ENCODE measurements around the gene RALGAPA2. TPM values are rescaled to one million over a fixed set of nuclear protein-coding genes. Genes with fewer than 3 reads are reported as not detected.

Gene RALGAPA2
- polyA plus RNA-seq, 1 of the 3 experiments (the other 2 are of a cell fraction): 1.0 TPM

GRCh38 chr20:20606050-20606449, 106.4 kb downstream of the RALGAPA2 start:
- no peak for DNase-seq
- Histone ChIP-seq H2AFZ (ENCODE audit: low read depth) (no peak overlapping the region), H3K79me2 (ENCODE audit: insufficient read depth) (no peaks in the 10 kb centered on the region), H3K9me2 (no peaks in the 10 kb centered on the region), H3K27ac (ENCODE audit: low read depth in 2 of 2, low read length in 1 of 2) (no peak overlapping the region), H3F3A (replicated peaks; ENCODE audit: insufficient read depth) (no peaks in the 10 kb centered on the region), H3K9me3 (no peaks in the 10 kb centered on the region), H3K36me3 (replicated peaks in 1 of 2; ENCODE audit: control insufficient read depth in 1 of 2, insufficient read depth in 2 of 2, low read length in 1 of 2) (peaks cover 0 to 3% of the 10 kb centered on the region in 2 experiments), H4K20me1 (ENCODE audit: insufficient read depth) (no peaks in the 10 kb centered on the region), H3K4me3 (ENCODE audit: low read depth in 2 of 2, low read length in 1 of 2) (no peak overlapping the region), H3K4me2 (no peak overlapping the region), H3K4me1 (ENCODE audit: control insufficient read depth in 1 of 2, insufficient read depth in 2 of 2, low read depth in 1 of 2, low read length in 1 of 2) (no peaks in the 10 kb centered on the region; a peak in 1 of 4 replicates), H3K9ac (no peak overlapping the region), H3K27me3 (ENCODE audit: insufficient read depth) (no peaks in the 10 kb centered on the region)
- ChIA-PET CTCF (interaction anchor here (3.7 kb wide), 1 partner anchor 12 kb away, joined by 30 read pairs; no protein-coding TSS in a partner anchor), POLR2A (no interaction called here)
- WGBS (ENCODE audit: low lambda C conversion rate): 84% methylated on average over 3 of the region's 3 CpGs
- TF ChIP-seq EZH2phosphoT487 (IDR thresholded peaks at IDR 0.05; ENCODE audit: borderline replicate concordance, low read depth) (no peak), SIN3A (IDR thresholded peaks at IDR 0.05; ENCODE audit: borderline replicate concordance, low read depth, low read length) (no peak), CTCF (IDR thresholded peaks at IDR 0.05) (no peak), CHD2 (IDR thresholded peaks at IDR 0.05; ENCODE audit: low read length, partially characterized antibody) (no peak), TAF1 (IDR thresholded peaks at IDR 0.05; ENCODE audit: borderline replicate concordance, low read depth, low read length) (no peak), JUND (IDR thresholded peaks at IDR 0.05) (no peak), ZBTB33 (IDR thresholded peaks at IDR 0.05; ENCODE audit: borderline replicate concordance, low read depth) (no peak), POLR2AphosphoS5 (IDR thresholded peaks at IDR 0.05; ENCODE audit: low read depth, low read length) (no peak), RCOR1 (IDR thresholded peaks at IDR 0.05; ENCODE audit: low read length) (no peak), MEF2A (IDR thresholded peaks at IDR 0.05; ENCODE audit: borderline replicate concordance, low read depth) (no peak), GABPA (IDR thresholded peaks at IDR 0.05; ENCODE audit: low read depth) (no peak), YY1 (IDR thresholded peaks at IDR 0.05; ENCODE audit: low read depth) (no peak), EP300 (IDR thresholded peaks at IDR 0.05; ENCODE audit: borderline replicate concordance in 1 of 2, low read depth in 1 of 2, low read length in 1 of 2) (no peak), TCF12 (IDR thresholded peaks at IDR 0.05) (no peak), NRF1 (IDR thresholded peaks at IDR 0.05; ENCODE audit: low read depth, low read length) (no peak), USF2 (IDR thresholded peaks at IDR 0.05; ENCODE audit: borderline replicate concordance, low read depth, low read length) (no peak), SMC3 (IDR thresholded peaks at IDR 0.05; ENCODE audit: low read depth, low read length) (no peak), MAX (IDR thresholded peaks at IDR 0.05; ENCODE audit: low read depth) (no peak), PBX3 (IDR thresholded peaks at IDR 0.05) (no peak)
